ENCODE measurements around the gene CHTF8.
"Not testable (repeated sequence)": the region's sequence is repeated elsewhere in the genome, so short reads cannot be mapped to it uniquely, and the experiment has no call there.

The CHTF8 gene

DNA sequence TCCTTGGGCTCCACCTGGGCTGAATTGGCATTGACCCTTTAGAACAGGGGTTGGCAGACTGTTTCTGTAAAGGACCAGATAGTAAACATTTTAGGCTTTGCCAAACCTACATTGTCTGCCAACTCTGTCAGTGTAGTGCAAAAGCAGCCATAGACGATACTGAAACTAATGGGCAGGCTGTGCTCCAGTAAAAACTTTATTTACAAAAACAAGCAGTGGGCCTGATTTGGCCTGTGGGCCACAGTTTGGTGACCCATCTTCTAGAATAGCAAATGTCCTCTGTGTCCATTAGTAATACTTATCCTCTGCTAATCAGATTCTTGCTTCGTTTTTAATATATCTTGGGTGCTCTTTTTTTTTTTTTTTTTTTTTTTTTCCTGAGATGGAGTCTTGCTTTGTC is 6.2 kb upstream of the CHTF8 start:
- no peak for DNase-seq

DNA sequence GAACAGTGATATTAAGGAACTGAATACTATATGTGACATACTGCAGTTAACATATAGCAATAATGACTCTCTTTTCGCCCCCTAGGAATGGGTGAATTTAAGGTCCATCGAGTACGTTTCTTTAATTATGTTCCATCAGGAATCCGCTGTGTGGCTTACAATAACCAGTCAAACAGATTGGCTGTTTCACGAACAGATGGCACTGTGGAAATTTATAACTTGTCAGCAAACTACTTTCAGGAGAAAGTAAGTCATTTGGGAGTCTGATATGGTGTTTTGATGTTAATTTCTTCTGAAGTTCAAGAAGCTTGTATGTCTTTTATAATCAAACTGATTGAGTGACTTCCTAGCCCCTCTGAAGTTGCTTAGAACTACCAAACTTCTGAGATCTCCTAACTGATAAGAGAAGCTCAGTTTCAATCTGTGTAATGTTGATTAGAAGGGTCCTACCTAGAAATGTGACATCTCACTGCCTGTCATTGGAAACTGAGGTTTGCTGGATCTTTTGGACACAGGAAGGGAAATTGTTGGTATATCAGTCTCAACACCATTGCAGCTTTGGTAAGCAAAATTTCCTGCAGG is 1.1 kb upstream of the CHTF8 start:
- no peak for DNase-seq

DNA sequence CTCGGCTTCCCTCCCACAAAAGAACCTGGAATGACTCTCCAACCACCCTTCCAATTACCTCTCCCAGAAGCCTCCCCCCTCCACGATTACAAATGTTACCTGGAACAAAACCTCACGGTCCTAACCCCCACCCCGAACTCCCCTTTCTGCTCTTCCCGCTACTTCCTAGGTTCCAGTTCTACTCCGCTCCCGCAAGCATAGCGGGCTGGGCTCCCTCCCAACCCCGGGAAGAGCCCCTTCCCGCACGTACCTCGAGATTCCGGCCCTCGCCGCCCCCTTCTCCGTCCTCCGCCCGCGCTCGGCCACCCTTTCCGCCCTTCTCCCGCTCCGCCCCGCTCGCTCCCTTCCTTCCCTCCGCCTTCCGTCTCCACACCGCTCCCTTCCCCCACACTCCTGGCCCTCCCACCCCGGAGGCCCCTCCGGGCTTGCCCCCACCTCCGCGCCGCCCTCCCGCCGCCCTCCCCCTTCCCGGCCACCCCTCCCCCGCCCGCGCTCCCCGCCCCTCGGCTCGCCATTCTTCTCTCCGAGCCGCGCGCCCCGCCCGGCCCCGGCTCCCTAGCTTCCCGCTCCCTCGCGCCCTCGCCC is 457 bp downstream of the CHTF8 start:
- peak; percentile 77 for DNase-seq

DNA sequence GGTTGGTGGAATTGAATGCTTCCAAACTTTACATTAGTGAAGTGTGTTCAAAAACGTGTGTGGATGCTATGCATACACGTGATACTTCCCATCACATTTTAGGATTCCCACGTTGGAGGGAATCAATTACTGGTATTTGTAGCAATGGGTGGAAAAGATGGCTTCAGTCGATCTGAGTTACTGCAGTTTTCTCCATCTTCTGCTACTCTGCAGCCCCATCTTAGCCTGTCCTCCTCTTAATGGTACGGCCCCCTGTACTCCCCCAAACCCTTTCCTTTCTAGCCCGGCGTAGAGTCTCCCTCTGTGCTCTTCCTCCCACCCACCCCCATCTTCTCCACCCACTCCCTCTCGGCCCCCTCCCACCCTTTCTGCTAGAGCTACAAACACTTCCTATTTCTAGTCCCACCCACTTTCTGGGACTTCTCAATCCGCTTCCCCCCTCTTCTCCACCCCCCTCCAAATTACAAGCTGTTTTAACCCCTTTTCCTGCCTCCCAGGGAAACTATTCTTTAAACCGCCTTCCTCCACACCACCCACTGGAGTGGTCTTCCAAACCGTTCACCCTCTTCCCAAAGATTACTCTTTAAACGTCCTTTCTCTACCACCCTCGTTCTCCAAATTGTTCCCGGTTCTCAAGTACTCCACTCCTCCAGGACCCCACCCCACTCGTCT is 1.1 kb downstream of the CHTF8 start:
- peak; percentile 8 for DNase-seq

DNA sequence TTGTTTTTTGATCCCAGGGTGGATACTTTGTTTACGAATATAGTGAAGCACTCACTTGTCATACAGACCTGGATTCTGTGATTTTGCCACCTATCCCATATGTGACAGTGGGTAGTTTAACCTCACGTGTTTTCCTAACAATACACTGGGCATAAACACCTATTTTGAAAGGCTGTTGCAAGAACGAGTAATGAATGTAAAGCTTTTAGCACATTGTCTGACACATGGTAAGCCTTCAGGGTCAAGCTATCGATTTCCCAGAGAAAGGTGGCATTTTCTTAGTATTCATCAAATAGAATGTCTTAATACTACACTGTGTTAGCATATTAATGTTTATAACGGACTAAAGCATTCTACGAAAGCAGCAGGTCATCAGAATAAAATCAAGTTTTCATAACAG is 1.9 kb downstream of the CHTF8 start:
- no peak for DNase-seq

DNA sequence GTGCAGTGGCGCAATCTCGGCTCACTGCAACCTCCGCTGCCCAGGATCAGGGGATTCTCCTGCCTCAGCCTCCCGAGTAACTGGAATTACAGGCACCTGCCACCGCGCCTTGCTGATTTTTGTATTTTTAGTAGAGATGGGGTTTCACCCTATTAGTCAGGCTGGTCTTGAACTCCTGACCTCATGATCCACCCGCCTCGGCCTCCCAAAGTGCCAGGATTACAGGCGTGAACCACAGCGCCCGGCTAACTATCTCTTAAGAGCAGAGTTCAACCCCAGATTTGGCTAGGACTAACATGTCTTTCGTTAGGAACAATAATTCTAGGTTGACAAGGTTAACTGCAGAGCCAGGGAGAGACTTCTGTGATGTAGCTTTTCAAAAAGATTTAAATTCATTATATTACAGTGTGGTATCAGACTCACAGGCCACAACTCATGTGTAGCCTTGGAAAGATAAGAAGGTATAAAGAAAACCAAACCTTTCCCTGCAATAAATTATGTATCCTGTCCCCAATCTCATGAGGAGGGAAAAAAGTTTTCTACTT is 4.3 kb downstream of the CHTF8 start:
- no peak for DNase-seq

DNA sequence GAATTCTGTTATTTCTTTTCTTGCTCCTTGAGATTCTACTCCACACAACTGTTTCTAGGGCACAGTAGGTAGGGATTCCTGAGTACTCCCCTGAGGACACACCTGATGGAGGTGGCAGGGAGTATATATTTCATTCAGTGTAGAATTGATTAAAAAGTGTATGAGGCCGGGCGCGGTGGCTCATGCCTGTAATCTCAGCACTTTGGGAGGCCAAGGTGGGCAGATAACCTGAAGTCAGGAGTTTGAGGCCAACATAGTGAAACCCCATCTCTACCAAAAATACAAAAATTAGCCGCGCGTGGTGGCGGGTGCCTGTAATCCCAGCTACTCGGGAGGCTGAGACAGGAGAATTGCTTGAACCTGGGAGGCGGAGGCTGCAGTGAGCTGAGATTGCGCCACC is 5.6 kb downstream of the CHTF8 start:
- not testable (repeated sequence) for DNase-seq

DNA sequence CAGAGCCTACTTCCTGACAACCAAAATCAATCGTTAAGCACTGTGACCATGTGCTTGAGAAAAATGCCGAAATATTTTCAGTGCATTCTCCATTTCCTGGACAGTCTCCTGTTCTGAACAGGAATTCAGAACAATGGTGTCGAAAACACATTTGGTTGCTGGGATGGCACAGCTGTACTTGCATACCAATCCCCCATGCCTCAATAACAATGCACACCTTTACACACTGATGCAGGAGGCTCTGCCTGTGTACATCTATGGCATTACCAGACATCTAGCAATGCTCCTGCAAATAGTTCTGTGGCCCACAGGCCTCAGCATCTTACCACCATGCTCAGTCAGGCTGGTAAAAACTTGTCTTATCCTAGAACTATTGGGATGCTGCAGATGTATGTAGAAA is 6.2 kb downstream of the CHTF8 start:
- DNase-seq, result no peak

DNA sequence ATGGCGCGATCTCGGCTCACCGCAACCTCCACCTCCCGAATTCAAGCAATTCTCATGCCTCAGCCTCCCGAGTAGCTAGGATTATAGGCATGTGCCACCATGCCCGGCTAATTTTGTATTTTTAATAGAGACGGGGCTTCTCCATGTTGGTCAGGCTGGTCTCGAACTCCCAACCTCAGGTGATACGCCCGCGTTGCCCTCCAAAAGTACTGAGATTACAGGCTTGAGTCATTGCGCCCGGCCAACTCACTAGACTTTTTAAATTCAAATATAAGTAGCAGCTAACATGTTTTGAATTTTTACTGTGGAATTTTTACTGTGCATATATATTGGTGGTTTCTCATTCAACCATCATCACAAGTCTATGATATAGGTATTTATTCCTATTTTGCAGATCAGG is 7.4 kb downstream of the CHTF8 start:
- not testable (repeated sequence) for DNase-seq

DNA sequence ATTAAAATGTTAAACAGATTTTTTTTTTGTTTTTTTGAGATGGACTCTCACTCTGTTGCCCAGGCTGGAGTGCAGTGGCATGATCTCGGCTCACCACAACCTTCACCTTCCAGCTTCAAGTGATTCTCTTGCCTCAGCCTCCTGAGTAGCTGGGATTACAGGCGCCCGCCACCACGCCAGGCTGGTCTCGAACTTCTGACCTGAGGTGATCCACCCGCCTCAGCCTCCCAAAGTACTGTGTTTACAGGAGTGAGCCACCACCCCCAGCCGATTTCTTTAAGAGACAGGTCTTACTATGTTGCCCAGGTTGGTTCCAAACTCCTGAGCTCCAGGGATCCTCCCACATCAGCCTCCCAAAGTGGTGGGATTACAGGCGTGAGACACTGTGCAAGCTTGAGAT is 8.0 kb downstream of the CHTF8 start:
- not testable (repeated sequence) for DNase-seq

DNA sequence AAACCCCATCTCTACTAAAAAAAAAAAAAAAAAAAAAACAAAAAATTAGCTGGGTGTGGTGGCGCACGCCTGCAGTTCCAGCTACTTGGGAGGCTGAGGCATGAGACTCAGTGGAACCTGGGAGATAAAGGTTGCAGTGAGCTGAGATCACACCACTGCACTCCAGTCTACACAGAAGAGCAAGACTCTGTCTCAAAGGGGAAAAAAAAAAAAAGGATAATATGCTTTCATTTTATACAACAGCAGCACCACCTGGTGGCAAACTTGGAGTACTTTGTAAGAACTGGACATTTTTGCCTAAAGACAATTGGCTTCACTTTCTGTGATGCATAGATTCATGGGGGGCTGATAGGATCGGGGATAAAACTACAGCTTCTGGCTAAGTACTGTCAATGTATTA is 8.5 kb downstream of the CHTF8 start:
- peak; percentile 56 for DNase-seq

DNA sequence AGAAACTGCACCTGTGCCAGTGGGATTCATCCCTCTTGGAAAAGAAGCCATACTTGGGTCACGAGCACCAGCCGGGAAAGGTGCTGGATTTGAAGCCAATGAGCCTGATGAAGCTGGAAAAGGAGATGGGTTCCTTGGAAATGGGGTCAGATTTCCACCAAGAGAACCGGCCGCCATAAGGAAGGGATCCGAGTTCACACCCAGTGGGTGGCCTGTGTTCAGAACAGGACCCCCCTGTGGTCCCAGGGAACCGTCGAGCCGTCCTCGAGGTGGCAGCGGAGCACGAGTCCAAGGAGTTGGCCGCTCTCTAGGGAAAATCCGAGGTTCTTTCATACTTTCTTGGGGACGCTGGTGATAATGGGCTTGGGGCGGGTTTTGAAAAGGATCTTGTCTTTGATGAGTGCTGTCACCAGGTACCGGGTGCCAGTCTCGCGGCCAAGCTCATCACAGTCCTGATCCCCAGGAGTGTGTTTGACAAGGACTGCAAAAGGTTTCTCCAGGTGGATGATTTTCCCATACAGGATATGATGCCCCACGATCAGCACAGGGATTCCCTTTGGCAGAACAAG is 12.2 kb downstream of the CHTF8 start:
- no peak for DNase-seq

DNA sequence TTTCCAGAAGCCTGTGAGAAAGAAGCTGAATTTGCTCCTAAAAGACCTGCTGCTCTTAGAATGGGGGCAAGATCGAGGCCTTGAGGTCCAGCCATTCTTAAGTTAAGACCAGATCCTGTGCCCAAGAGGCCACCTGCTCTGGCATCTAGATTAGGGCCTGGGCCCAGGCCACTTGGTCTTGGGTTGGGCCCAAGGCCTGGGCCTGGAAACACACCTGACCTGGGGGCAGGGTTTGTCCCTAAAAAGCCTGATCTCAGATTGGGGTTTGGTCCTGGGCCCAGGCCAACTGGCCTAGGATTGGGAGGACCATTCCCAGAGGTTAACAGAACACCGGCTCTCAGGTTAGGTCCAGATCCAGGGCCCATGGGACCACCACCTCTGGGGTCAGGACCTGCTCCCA is 12.9 kb downstream of the CHTF8 start:
- DNase-seq, result no peak

DNA sequence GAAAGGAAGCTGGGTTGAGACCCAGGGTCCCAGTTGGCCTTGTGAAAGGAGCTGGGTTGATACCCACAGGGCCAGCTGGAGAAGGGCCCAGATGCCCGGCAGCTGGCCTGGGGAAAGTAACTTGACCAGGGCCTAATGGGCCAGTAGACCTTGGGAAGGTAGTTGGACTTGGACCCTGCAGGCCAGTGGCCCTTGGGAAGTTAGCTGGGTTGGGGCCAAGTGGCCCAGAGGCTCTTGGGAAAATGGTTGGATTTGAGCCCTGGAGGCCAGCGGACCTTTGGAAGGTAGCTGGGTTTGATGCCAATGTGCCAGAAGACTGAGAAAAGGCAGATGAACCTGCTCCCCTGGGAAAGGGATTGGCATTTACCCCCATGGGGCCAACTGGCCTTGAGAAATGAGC is 13.4 kb downstream of the CHTF8 start:
- DNase-seq, result no peak

DNA sequence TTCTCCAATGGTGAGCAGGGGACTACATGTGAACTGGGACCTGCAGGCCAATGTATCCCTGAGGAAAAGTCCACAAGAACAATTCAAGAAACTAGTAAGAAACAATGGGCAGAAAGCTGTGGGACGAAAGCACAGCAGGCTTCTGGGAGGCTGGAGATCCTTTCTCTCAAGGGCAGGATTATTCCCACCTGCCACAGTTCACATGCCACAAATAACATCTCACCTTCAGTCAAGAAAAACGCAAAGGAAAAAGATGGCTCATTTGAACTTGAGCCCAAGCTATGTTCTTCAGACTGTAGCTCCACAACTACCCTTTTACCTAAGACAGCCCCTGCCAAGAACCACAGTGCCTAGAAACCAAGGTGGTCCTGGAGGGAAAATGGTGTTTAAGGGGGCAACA is 13.9 kb downstream of the CHTF8 start:
- DNase-seq, result no peak

DNA sequence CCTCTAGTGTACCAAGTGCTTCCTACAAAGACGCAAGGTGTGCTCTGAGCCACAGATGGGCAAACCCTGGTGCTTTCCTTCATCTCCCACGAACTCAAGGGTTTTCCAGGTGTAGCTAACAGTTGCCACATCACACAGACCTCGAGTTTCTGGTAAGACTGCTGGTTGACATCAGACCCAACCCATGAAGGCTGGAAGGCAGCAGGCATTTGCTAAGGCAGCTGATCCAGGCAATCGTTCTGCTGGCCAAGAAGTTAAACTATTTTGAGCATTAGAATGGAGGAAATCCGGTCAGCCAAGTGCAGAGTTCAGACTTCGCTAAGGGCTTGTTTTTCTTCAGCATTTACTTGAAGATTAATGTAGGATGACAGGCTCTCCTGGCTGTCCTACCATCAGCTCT is 15.5 kb downstream of the CHTF8 start:
- DNase-seq, result no peak

DNA sequence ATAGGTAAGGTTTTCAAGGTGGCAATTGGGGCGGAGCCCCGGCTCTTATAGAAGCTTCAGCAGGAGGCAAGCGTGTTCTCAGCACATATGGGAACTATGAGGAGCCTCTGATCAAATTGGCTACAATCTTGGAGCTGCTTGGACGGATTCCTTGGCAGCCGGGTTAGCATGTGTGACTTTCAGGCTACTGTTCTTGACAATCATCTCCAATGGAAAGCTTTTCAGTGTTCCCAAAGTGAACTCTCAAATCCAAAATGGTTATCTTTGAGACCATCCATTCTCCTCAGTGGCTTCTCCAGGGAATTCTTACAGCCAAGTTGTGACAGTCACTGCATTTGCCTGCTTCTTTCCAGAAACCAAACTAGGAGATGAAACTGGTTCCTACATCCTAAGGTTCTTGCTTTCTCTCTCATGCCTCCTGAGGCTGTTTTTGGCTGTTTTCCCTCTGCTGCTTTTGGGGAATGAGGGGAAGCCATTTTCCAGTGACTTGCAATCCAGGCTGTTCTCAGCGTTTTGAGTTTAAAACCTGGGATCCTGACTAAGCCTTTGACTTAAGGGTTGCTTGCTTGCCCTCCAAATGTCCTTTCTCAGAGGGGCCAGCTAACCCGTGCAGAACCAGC is 16.0 kb downstream of the CHTF8 start:
- DNase-seq, result no peak

DNA sequence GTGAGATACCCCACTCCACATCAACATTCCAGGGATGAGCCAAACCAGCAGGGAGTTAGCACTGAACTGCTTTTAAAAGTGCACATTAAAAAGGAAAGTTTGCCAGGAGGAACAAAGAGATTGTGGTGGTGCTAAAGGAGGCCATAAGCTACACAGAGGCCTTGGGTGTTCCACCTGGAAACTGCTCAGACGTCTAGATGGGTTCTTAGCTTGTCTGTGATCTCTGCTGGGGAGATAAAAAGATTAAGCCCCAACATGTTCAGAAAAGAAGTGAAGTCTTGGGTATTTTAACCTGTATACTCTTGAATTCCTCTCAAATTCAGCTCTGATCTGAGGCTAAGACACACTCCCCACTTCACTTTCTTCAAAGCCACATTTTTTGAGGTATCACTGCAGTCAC is 16.6 kb downstream of the CHTF8 start:
- DNase-seq, result no peak

DNA sequence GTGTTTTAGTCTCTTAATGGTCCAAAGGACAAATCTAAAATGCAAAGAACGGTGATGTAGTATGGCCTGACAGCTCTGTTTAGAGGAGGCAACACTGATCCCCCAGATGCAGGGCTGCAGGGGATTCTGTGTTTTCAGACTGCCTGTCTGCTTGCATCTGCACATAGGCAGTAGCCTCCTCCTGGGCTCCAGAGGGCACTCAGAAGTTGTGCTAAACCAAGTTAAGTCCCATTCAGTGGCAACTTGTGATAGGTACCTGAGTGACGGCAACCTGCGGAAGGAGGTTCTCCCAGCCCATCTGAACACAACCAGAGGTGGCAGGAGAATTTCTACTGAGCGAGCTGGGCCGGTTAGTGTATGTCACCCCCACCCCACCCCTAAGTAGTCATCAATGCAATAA is 17.0 kb downstream of the CHTF8 start:
- no peak for DNase-seq

DNA sequence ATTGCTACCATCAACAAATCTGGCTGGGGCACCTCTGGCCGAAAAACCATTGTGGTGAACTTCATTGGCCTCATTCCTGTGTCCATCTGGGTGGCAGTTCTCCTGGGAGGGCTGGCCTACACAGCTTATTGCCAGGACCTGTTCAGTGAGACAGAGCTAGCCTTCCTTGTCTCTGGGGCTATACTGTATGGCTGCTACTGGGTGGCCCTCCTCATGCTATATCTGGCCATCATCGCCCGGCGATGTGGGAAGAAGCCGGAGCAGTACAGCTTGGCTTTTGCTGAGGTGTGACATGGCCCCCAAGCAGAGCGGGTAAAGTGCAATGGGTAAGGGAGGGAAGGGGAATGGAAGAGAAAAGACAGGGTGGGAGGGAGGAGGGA is 17.4 kb downstream of the CHTF8 start:
- no peak for DNase-seq

DNA sequence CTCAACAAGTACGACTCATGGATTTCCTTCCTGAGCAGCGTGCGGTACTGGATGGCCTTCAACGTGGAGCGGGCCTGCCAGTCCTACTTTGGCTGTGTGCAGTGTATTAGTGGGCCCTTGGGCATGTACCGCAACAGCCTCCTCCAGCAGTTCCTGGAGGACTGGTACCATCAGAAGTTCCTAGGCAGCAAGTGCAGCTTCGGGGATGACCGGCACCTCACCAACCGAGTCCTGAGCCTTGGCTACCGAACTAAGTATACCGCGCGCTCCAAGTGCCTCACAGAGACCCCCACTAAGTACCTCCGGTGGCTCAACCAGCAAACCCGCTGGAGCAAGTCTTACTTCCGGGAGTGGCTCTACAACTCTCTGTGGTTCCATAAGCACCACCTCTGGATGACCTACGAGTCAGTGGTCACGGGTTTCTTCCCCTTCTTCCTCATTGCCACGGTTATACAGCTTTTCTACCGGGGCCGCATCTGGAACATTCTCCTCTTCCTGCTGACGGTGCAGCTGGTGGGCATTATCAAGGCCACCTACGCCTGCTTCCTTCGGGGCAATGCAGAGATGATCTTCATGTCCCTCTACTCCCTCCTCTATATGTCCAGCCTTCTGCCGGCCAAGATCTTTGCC is 17.9 kb downstream of the CHTF8 start:
- no peak for DNase-seq

DNA sequence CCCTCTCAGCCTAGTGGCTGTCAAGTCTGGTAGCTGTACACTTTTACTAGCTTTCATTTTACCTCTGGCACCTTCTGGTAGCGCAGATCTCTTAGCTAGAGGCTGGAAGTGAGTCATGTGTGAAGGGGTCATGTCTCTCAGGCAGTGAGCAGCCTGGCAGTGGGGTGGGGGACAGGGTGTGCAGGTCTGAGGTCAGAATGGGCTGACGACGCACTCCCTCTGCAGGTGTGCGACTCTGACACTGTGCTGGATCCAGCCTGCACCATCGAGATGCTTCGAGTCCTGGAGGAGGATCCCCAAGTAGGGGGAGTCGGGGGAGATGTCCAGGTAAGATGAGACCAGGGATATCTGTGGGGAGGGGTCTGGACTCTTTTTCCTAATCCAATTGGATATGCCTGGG is 19.2 kb downstream of the CHTF8 start:
- no peak for DNase-seq

Data from activated T-cell treated with anti-CD3 and anti-CD28 coated beads for 4 hours (primary cell).